ENCODE data around the gene TMA7.

- TF ChIP-seq SUZ12 (IDR thresholded peaks at IDR 0.05; ENCODE audit: extremely low read depth, insufficient read depth, insufficient read length) (no peak), ZNF274 (IDR thresholded peaks at IDR 0.05; ENCODE audit: low read depth, low read length) (no peak), YY1 (IDR thresholded peaks at IDR 0.05; ENCODE audit: insufficient read depth, insufficient read length) (no peak)
These were observed 42.0 kb upstream of the TMA7 start for GRCh38 chr3:48397767-48398681.
